K562 (cell line): Measurements from ENCODE around the gene MYO7A. TPM values are rescaled to one million over a fixed set of nuclear protein-coding genes. Genes with fewer than 3 reads are reported as not detected.

Experiments used
- ATAC-seq: fragments of 200-7000 bp; cut with Tn5 transposase; 3 replicates; pipeline ENCODE4 v1.9.1; 2020; ENCODE audit warnings: moderate library complexity
- BruUV-seq: library from RNA; stranded (reverse); fragments of 400-500 nt; replicated peaks from 2 replicates; lab custom pipeline; 2021; lab: Mats Ljungman, UMichigan
- CTCF ChIA-PET: fragments of 300-600 bp; formaldehyde crosslinking; extraction: SDS; loops from one replicate; lab custom pipeline; 2021; ENCODE audit warnings: low intra/inter-chr PET ratio; lab: Yijun Ruan, JAX
- POLR2A ChIA-PET: fragments of 300-600, 350-650 bp; sonication (Branson Sonifier 250); formaldehyde crosslinking; extraction: SDS; loops from one replicate; lab custom pipeline; 2021; ENCODE audit warnings: antibody characterized with exemption, inconsistent platforms; lab: Yijun Ruan, JAX
- DNase-seq, 4 experiments: peaks; one replicate each; pipeline versions ENCODE4 v3.0.0 to v3.0.0-alpha.2; 2011 to 2018; ENCODE audit warnings: low spot score in 3 of 4, mixed read lengths in 3 of 4; ENCODE audit errors: extremely low read depth in 1 of 4
- FAIRE-seq: peaks from 2 replicates; lab custom pipeline; 2011; peaks lifted over from hg19 to GRCh38; lab: Jason Lieb, UNC
- H2AFZ ChIP-seq: 2 replicates; pipeline ENCODE4 v1.6.0; 2011; ENCODE audit warnings: low read depth, low read length, control low read depth, inconsistent platforms
- H3K27ac ChIP-seq: fragments of 200-600 bp; 3 replicates; pipeline ENCODE4 v1.8.0; 2011; ENCODE audit warnings: low read depth, mild to moderate bottlenecking, control low read depth, inconsistent platforms, low read length, moderate library complexity, mixed read lengths; ENCODE audit errors: extremely low read depth
- H3K27me3 ChIP-seq, 2 experiments: fragments of 300-600 bp in 1 of 2; 2 replicates in 1 of 2; 3 replicates in 1 of 2; pipeline versions ENCODE4 v1.6.0 to v1.8.0; 2011; ENCODE audit warnings: inconsistent platforms in 2 of 2, low read length in 2 of 2, mild to moderate bottlenecking in 1 of 2, mixed read lengths in 1 of 2, moderate library complexity in 1 of 2; ENCODE audit not compliant: control insufficient read depth in 2 of 2, insufficient read depth in 2 of 2
- H3K36me3 ChIP-seq: fragments of 300-600 bp; 3 replicates; pipeline ENCODE4 v1.8.0; 2011; ENCODE audit warnings: mild to moderate bottlenecking, low read length, inconsistent platforms; ENCODE audit not compliant: control insufficient read depth, insufficient read depth
- H3K4me1 ChIP-seq, 2 experiments: fragments of 200-600 bp in 1 of 2; replicated peaks in 1 of 2; 2 replicates in 1 of 2; 3 replicates in 1 of 2; pipeline versions ENCODE4 v1.5.1 to v1.8.0; 2011; ENCODE audit warnings: inconsistent platforms in 2 of 2, low read length in 2 of 2, mild to moderate bottlenecking in 1 of 2, mixed read lengths in 1 of 2, moderate library complexity in 1 of 2; ENCODE audit not compliant: control insufficient read depth in 2 of 2, insufficient read depth in 2 of 2
- H3K4me2 ChIP-seq: 2 replicates; pipeline ENCODE4 v1.6.1; 2011; ENCODE audit warnings: low read length, control low read depth, inconsistent platforms, mixed read lengths; ENCODE audit not compliant: insufficient read depth
- H3K4me3 ChIP-seq: fragments of 200-600 bp; sonication (generic), shearing (Covaris generic); 2 replicates; pipeline ENCODE4 v1.5.1; 2016; ENCODE audit warnings: control low read depth, inconsistent platforms
- H3K79me2 ChIP-seq: fragments of 200-600 bp; 3 replicates; pipeline ENCODE4 v1.8.0; 2011; ENCODE audit warnings: low read length, inconsistent platforms; ENCODE audit not compliant: control insufficient read depth, insufficient read depth
- H3K9ac ChIP-seq, 2 experiments: 2 replicates each; pipeline versions ENCODE4 v1.6.0 to v1.6.1; 2011; ENCODE audit warnings: low read depth in 2 of 2, low read length in 2 of 2, control low read depth in 1 of 2, inconsistent platforms in 1 of 2, mild to moderate bottlenecking in 1 of 2, mixed read lengths in 1 of 2; ENCODE audit not compliant: insufficient read depth in 1 of 2
- H3K9me1 ChIP-seq: one replicate; pipeline ENCODE4 v1.6.0; 2011; ENCODE audit warnings: inconsistent platforms, mild to moderate bottlenecking, low read length, moderate library complexity; ENCODE audit not compliant: control insufficient read depth, insufficient read depth
- H3K9me3 ChIP-seq: replicated peaks from 2 replicates; pipeline ENCODE4 v1.5.1; 2011; ENCODE audit warnings: low read depth, low read length, inconsistent platforms; ENCODE audit not compliant: control insufficient read depth, insufficient read depth
- H4K20me1 ChIP-seq: replicated peaks from 2 replicates; pipeline ENCODE4 v1.6.1; 2011; ENCODE audit warnings: low read length, inconsistent platforms, mixed read lengths; ENCODE audit not compliant: control insufficient read depth, insufficient read depth
- CAMTA2 ChIP-seq: fragments of 250-450 bp; sonication (Bioruptor Pico); conservative IDR thresholded peaks from 2 replicates; pipeline ENCODE4 v1.5.1; 2022
- ERF ChIP-seq: fragments of 450-650 bp; formaldehyde crosslinking; IDR thresholded peaks from 2 replicates; pipeline ENCODE4 v1.4.0; 2020; ENCODE audit warnings: mild to moderate bottlenecking, mixed read lengths
- FIP1L1 ChIP-seq: fragments of 200-400 bp; formaldehyde crosslinking; IDR thresholded peaks from 2 replicates; pipeline ENCODE4 v1.6.1; 2018; ENCODE audit warnings: mild to moderate bottlenecking, low read depth, low read length; ENCODE audit not compliant: poor library complexity, severe bottlenecking
- HDAC1 ChIP-seq, 2 experiments: fragments of 450-650 bp; IDR thresholded peaks; 2 replicates each; pipeline ENCODE4 v1.6.1; 2016 to 2017; ENCODE audit warnings: inconsistent platforms in 1 of 2, mild to moderate bottlenecking in 1 of 2, moderate library complexity in 1 of 2
- PCBP2 ChIP-seq: fragments of 200-400 bp; formaldehyde crosslinking; IDR thresholded peaks from 2 replicates; pipeline ENCODE4 v1.6.1; 2018; ENCODE audit warnings: low read length, low read depth, mild to moderate bottlenecking, moderate library complexity; ENCODE audit not compliant: poor library complexity, severe bottlenecking
- TAL1 ChIP-seq: fragments of 450-650 bp; IDR thresholded peaks from 2 replicates; pipeline ENCODE4 v1.6.1; 2016; ENCODE audit warnings: mild to moderate bottlenecking
- XRCC5 ChIP-seq: fragments of 200-400 bp; formaldehyde crosslinking; IDR thresholded peaks from 2 replicates; pipeline ENCODE4 v1.6.1; 2017; ENCODE audit warnings: low read depth, mild to moderate bottlenecking, low read length
- YBX1 ChIP-seq: fragments of 450-650 bp; IDR thresholded peaks from 2 replicates; pipeline ENCODE4 v1.7.1; 2016; ENCODE audit warnings: mild to moderate bottlenecking
- ZNF217 ChIP-seq: sonication (generic); formaldehyde crosslinking; IDR thresholded peaks from 2 replicates; pipeline ENCODE4 v1.8.0; 2022; ENCODE audit warnings: mild to moderate bottlenecking, missing genetic modification reagents
- ZNF583 ChIP-seq: fragments of 250-450 bp; sonication (Bioruptor Pico); IDR thresholded peaks from 2 replicates; pipeline ENCODE4 v1.4.0; 2020
- WGBS: fragments of 100-300 bp; shearing (Covaris generic); methylation state at CpG from one replicate; pipeline ENCODE4 v1.1.6; 2016; ENCODE audit warnings: low coverage, mixed read lengths; ENCODE audit not compliant: insufficient coverage; ENCODE audit errors: missing lambda C conversion rate; 5-methylcytosine and 5-hydroxymethylcytosine counted together
- in situ Hi-C: fragments of 300-500 bp; cut with MboI; formaldehyde crosslinking; loops from 4 replicates; pipeline ENCODE4 v1.15.0; 2018; ENCODE audit warnings: inconsistent platforms, mixed read lengths
- intact Hi-C: fragments of 100-400 bp; cut with micrococcal nuclease; formaldehyde crosslinking; loops from 2 replicates; pipeline ENCODE4 v1.14.2; 2022
- polyA plus RNA-seq, 8 experiments: library from polyadenylated mRNA; depleted of rRNA in 4 of 8; stranded (reverse) in 5 of 8; unstranded in 3 of 8; fragments of >200 nt; fragmentation: Nextera tagmentation in 2 of 8; fragmentation: Illumina TruSeq in 1 of 8; extraction: Ambion mirVana in 2 of 8; extraction: Trizol in 1 of 8; gene quantifications; 2 replicates each; pipeline versions ENCODE4 v1.2.1 to v1.2.3, GENCODE V29; 2011 to 2014; ENCODE audit warnings: inconsistent platforms in 1 of 8, missing spikeins in 1 of 8
- total RNA-seq, 7 experiments: library from RNA; depleted of rRNA in 6 of 7; stranded (reverse); fragments of >200 nt in 6 of 7; fragmentation: Illumina TruSeq in 2 of 7; extraction: Trizol in 2 of 7; gene quantifications; 2 replicates each; pipeline versions ENCODE4 v1.2.1 to v1.2.3, GENCODE V29; 2011 to 2021; ENCODE audit warnings: low replicate concordance in 1 of 7
- TF ChIP-seq, protein P1 (sequence below), 2 experiments: fragments of 450-650 bp; IDR thresholded peaks; 2 replicates each; pipeline ENCODE4 v1.6.1; 2018; ENCODE audit warnings: mild to moderate bottlenecking in 2 of 2, low read depth in 1 of 2; ENCODE audit not compliant: partially characterized antibody in 2 of 2
- TF ChIP-seq, protein P2 (sequence below): fragments of 450-650 bp; formaldehyde crosslinking; IDR thresholded peaks from 2 replicates; pipeline ENCODE4 v1.4.0; 2020; ENCODE audit warnings: mild to moderate bottlenecking, mixed read lengths

MYO7A gene
- total and polyA plus RNA-seq, 9 of the 15 experiments (the other 6 are each of a cell fraction or from before 2014, with no cell fraction given), result 0.01 to 0.11 (median 0.07) TPM; not detected in 1

- TF ChIP-seq, protein P1, sequence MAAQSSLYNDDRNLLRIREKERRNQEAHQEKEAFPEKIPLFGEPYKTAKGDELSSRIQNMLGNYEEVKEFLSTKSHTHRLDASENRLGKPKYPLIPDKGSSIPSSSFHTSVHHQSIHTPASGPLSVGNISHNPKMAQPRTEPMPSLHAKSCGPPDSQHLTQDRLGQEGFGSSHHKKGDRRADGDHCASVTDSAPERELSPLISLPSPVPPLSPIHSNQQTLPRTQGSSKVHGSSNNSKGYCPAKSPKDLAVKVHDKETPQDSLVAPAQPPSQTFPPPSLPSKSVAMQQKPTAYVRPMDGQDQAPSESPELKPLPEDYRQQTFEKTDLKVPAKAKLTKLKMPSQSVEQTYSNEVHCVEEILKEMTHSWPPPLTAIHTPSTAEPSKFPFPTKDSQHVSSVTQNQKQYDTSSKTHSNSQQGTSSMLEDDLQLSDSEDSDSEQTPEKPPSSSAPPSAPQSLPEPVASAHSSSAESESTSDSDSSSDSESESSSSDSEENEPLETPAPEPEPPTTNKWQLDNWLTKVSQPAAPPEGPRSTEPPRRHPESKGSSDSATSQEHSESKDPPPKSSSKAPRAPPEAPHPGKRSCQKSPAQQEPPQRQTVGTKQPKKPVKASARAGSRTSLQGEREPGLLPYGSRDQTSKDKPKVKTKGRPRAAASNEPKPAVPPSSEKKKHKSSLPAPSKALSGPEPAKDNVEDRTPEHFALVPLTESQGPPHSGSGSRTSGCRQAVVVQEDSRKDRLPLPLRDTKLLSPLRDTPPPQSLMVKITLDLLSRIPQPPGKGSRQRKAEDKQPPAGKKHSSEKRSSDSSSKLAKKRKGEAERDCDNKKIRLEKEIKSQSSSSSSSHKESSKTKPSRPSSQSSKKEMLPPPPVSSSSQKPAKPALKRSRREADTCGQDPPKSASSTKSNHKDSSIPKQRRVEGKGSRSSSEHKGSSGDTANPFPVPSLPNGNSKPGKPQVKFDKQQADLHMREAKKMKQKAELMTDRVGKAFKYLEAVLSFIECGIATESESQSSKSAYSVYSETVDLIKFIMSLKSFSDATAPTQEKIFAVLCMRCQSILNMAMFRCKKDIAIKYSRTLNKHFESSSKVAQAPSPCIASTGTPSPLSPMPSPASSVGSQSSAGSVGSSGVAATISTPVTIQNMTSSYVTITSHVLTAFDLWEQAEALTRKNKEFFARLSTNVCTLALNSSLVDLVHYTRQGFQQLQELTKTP (IDR thresholded peaks at IDR 0.05; ENCODE audit: low read depth in 1 of 2, partially characterized antibody in 2 of 2), result no peak
- no peak for TF ChIP-seq FIP1L1
- TF ChIP-seq XRCC5, result no peak
- no peak for TF ChIP-seq PCBP2
- TF ChIP-seq, all 486 proteins: peak for 2
Measured at GRCh38 chr11:77120571-77120970, 7.5 kb upstream of the MYO7A start (continued).

GRCh38 chr11:77121096-77121640, 6.9 kb upstream of the MYO7A start:
- Histone ChIP-seq H2AFZ (no peak overlapping the region), H3K4me2 (no peak overlapping the region), H3K4me3 (no peak overlapping the region), H3K4me1 (peaks cover 0 to 4% of the 10 kb centered on the region in 2 experiments; a peak in 2 of 5 replicates), H3K9ac (no peak overlapping the region), H3K27ac (no peak overlapping the region), H3K9me1 (no peaks in the 10 kb centered on the region), H3K36me3 (no peaks in the 10 kb centered on the region), H3K9me3 (no peaks in the 10 kb centered on the region), H3K27me3 (peaks cover 15 to 77% of the 10 kb centered on the region in 2 experiments; a peak in 4 of 5 replicates), H3K79me2 (no peaks in the 10 kb centered on the region), H4K20me1 (no peaks in the 10 kb centered on the region; the same call in 1 of the 2 replicates)
- DNase-seq (no peak), FAIRE-seq (no peak), ATAC-seq (no peak)
- BruUV-seq, result no TSS peak
- ChIA-PET POLR2A (interaction anchor here (0.5 to 0.9 kb wide), 4 partner anchors 7 to 960 kb away, joined by 3 to 4 read pairs (median 4); no protein-coding TSS in a partner anchor), CTCF (no interaction called here)
- 5% methylated on average over 8 of the region's 10 CpGs for WGBS
- TF ChIP-seq, protein P2, sequence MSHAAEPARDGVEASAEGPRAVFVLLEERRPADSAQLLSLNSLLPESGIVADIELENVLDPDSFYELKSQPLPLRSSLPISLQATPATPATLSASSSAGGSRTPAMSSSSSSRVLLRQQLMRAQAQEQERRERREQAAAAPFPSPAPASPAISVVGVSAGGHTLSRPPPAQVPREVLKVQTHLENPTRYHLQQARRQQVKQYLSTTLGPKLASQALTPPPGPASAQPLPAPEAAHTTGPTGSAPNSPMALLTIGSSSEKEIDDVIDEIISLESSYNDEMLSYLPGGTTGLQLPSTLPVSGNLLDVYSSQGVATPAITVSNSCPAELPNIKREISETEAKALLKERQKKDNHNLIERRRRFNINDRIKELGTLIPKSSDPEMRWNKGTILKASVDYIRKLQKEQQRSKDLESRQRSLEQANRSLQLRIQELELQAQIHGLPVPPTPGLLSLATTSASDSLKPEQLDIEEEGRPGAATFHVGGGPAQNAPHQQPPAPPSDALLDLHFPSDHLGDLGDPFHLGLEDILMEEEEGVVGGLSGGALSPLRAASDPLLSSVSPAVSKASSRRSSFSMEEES (CRISPR knock-in tag), result no peak
- TF ChIP-seq ZNF217 (CRISPR knock-in tag) (no peak), ZNF583 (CRISPR knock-in tag) (no peak), HDAC1 (IDR thresholded peaks at IDR 0.05) (no peak), TAL1 (no peak), ERF (CRISPR knock-in tag) (no peak), CAMTA2 (no peak), YBX1 (no peak)
- intact Hi-C loops (no loop called here), in situ Hi-C loops (no loop called here)
